ENCODE measurements around the gene TIMM17B. TPM values are rescaled to one million over a fixed set of nuclear protein-coding genes. Genes with fewer than 3 reads are reported as not detected.
A peak's percentile ranks its signal among the peaks of the same experiment; 100 is the strongest.

TIMM17B gene
- total RNA-seq, 1 experiment from 2014 or later: 89.7 TPM

GRCh38 chrX:48891402-48892288 is 5.9 kb downstream of the TIMM17B start:
- no peak overlapping the region for H2AFZ ChIP-seq (ENCODE audit: low read length)
- no peak overlapping the region for H3K4ac ChIP-seq (ENCODE audit: low read depth, low read length)
- H3K79me2 ChIP-seq (ENCODE audit: insufficient read depth, low read length): no peaks in the 10 kb centered on the region; the same call in 1 of the 2 replicates
- no peak overlapping the region for H3K18ac ChIP-seq (ENCODE audit: insufficient read length, low read depth, low read length)
- no peak overlapping the region for H3T11ph ChIP-seq (ENCODE audit: low read length)
- H4K20me1 ChIP-seq (ENCODE audit: control insufficient read depth, insufficient read depth, insufficient read length): no peaks in the 10 kb centered on the region
- H3K9ac ChIP-seq (ENCODE audit: extremely low read depth, insufficient read length, low read length): peak overlapping the region; percentile 30
- TF ChIP-seq CTCF (conservative IDR thresholded peaks at IDR 0.05): peak; percentile 55
- H4K5ac ChIP-seq (ENCODE audit: insufficient read length, low read depth, low read length): no peak overlapping the region
- peak overlapping the region; percentile 70 for H3K4me2 ChIP-seq (ENCODE audit: insufficient read depth, insufficient read length, low read length)
- Mint-ChIP-seq H3K9me3 (peaks cover 66% of the 10 kb centered on the region in 2 experiments), H3K4me3 (peak overlapping the region; percentile 65 to 76), H3K4me1 (peaks cover 10 to 14% of the 10 kb centered on the region in 2 experiments), H3K27me3 (ENCODE audit: low read depth) (peaks cover 10% of the 10 kb centered on the region), H3K36me3 (ENCODE audit: insufficient read depth in 1 of 3, low read depth in 3 of 3) (peaks cover 23 to 29% (median 26%) of the 10 kb centered on the region in 3 experiments), H3K27ac (no peak overlapping the region)
- no peak overlapping the region for H3K56ac ChIP-seq (ENCODE audit: insufficient read length, low read depth, low read length)
- H3K23ac ChIP-seq (ENCODE audit: insufficient read length, low read depth, low read length): no peak overlapping the region
- no peaks in the 10 kb centered on the region for H3K9me3 ChIP-seq (ENCODE audit: control insufficient read depth, low read depth, low read length)
- DNase-seq: peak; percentile 88
- no peak overlapping the region for H4K91ac ChIP-seq (ENCODE audit: insufficient read length, low read depth, low read length)
- H2BK12ac ChIP-seq (ENCODE audit: insufficient read length, low read depth, low read length): no peak overlapping the region
- H4K8ac ChIP-seq (replicated peaks; ENCODE audit: insufficient read length, low read depth, low read length): no peak overlapping the region
- H2BK20ac ChIP-seq (ENCODE audit: low read depth, low read length, poor library complexity, severe bottlenecking): no peak overlapping the region
- peaks cover 3% of the 10 kb centered on the region for H3K79me1 ChIP-seq (ENCODE audit: insufficient read depth, low read depth, low read length, poor library complexity, severe bottlenecking)
- H3K23me2 ChIP-seq (ENCODE audit: insufficient read length, low read depth, low read length, poor library complexity, severe bottlenecking): peaks cover 2% of the 10 kb centered on the region
- H2BK15ac ChIP-seq (ENCODE audit: low read depth, low read length): no peak overlapping the region
- no peak overlapping the region for H2AK5ac ChIP-seq (ENCODE audit: insufficient read length, low read length)
- peak overlapping the region; percentile 25; the same call in 1 of the 2 replicates for H3K14ac ChIP-seq (ENCODE audit: insufficient read depth, low read length)
- no peaks in the 10 kb centered on the region; the same call in 1 of the 2 replicates for H3K4me1 ChIP-seq (ENCODE audit: insufficient read depth, low read length)
- no peak overlapping the region for H2BK5ac ChIP-seq (ENCODE audit: insufficient read length, low read length)
- H3K27me3 ChIP-seq (ENCODE audit: insufficient read depth, low read length): no peaks in the 10 kb centered on the region
- no peak overlapping the region for H3K27ac ChIP-seq (ENCODE audit: insufficient read length, low read depth, low read length)
- no peak overlapping the region for H2BK120ac ChIP-seq (ENCODE audit: low read depth, low read length, poor library complexity, severe bottlenecking)
- WGBS (ENCODE audit: extremely low coverage, insufficient read length, low lambda C conversion rate): no CpG with 5 or more reads among the region's 68 CpGs
